Cardiac fibroblast (primary cell): Measurements from ENCODE around the gene NEO1.
A peak's percentile ranks its signal among the peaks of the same experiment; 100 is the strongest.

Experiments used
- DNase-seq, 2 donors: peaks; one replicate each; pipeline versions ENCODE4 v3.0.0 to v3.0.0-alpha.2; 2010; ENCODE audit warnings: low read depth in 2 of 2
- H3K4me3 ChIP-seq, 2 donors: replicated peaks in 1 of 2; 1 replicate in 1 of 2; 2 replicates in 1 of 2; pipeline ENCODE4 v1.5.1; 2011; ENCODE audit warnings: low read depth in 2 of 2, low read length in 2 of 2, mild to moderate bottlenecking in 2 of 2, moderate library complexity in 1 of 2
- TF ChIP-seq, protein P1 (sequence below): IDR thresholded peaks from one replicate; pipeline ENCODE4 v1.5.1; 2011; ENCODE audit warnings: low read depth, mild to moderate bottlenecking, low read length, inconsistent platforms

Gene NEO1

DNA sequence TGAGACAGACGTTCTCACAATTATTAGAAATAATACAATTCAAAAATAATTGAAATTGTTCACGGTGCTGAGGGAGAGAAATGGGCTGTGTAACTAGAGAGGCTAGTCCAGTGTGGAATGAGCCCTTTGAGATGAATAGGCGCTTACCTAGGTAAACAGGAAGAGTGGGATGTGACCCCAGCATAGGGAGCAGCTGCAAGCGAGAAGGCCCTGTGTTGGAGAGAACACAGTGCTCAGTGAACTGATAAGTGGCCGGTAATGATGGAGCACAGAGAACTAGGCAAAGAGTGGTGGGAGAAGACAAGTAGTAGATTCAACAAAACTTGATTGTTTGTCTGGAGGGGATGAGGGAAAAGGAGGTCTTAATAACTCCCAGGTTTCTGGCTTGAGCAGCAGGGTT lies 212.6 kb downstream of the NEO1 start:
- H3K4me3 ChIP-seq = no peak overlapping the region
- TF ChIP-seq, protein P1, sequence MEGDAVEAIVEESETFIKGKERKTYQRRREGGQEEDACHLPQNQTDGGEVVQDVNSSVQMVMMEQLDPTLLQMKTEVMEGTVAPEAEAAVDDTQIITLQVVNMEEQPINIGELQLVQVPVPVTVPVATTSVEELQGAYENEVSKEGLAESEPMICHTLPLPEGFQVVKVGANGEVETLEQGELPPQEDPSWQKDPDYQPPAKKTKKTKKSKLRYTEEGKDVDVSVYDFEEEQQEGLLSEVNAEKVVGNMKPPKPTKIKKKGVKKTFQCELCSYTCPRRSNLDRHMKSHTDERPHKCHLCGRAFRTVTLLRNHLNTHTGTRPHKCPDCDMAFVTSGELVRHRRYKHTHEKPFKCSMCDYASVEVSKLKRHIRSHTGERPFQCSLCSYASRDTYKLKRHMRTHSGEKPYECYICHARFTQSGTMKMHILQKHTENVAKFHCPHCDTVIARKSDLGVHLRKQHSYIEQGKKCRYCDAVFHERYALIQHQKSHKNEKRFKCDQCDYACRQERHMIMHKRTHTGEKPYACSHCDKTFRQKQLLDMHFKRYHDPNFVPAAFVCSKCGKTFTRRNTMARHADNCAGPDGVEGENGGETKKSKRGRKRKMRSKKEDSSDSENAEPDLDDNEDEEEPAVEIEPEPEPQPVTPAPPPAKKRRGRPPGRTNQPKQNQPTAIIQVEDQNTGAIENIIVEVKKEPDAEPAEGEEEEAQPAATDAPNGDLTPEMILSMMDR = no peak
- no peak for DNase-seq

DNA sequence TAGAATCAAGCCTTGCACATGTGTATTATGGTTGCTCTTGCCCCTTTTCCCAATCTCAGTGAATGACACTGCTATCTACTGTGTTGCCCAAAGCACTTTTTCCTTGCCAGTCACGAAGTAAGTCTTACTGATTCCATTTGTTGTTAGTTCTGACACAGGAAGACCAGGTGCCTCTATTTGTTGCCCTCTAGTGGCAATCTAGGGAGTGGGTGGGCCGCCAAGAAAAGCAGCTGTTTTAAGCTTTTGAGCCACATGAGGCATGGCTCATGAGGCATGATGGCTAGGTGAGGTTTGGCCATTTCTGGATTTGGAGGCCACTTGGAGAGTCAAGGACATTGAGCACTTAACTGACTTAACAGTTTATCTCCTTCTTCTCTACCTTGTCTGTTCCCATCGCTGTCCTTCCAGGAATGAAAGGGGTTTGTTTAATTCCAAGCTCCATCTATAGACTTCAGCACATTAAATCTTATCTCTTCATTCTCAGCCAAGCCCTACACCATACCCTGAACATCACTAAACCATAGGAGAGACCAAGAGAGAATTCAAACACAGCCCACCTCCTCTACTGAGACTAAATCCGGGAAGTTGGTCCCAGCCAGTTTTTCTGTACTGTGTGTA lies 213.4 kb downstream of the NEO1 start:
- no peak overlapping the region for H3K4me3 ChIP-seq
- peak; percentile 66 to 70 for DNase-seq
- TF ChIP-seq, protein P1 = peak; percentile 80

DNA sequence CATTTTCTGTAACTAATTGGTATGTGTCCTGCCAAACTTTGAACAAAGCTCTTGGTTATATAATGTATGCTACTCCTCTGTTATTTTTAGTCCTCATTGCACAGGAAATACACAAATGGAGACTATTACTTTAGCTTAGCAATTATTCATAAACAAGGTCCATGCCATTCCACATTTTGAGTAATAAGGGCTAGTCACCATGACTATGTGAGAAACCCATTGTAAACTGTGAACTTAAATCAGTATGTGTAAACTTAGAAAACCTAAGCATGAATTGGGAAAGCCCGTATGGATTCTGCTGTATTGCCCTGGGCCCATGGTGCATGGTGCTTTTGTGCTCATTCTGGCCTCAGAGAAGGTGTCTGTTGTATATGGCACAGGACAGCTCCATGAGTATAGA lies 216.2 kb downstream of the NEO1 start:
- no peak overlapping the region for H3K4me3 ChIP-seq
- TF ChIP-seq, protein P1 = no peak
- DNase-seq = no peak

DNA sequence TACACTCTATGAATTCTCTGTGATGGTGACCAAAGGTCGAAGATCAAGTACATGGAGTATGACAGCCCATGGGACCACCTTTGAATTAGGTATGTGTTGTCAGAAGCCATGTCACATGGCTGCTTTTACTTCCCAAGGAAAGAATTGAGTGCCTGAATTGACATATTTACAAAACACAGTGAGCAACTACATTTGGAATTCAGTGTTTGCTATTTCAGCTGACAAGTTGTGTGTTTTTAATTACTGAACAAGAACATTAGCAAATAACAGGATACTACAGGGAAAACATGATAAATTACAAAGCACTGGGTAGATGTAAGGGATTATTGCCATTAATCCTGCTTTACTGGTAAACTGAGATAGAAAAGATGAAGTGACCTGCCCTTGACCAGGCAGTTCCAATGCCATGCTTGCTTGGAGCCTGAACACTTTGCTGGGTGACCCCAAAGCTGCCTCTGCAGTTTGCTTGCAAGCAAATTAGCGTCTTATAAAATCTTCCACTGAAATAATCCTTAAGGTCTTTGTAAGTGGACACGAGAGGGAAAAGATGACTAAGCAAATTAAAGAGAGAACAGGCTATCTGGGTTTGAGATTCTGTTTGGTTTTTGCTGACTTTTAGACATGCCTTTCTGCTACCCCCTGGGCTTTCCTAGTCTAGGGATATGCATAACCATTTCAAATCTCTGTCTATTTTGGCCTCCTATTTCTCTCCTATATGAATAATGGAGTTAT lies 218.3 kb downstream of the NEO1 start:
- TF ChIP-seq, protein P1 = no peak
- H3K4me3 ChIP-seq = no peak overlapping the region
- no peak for DNase-seq

DNA sequence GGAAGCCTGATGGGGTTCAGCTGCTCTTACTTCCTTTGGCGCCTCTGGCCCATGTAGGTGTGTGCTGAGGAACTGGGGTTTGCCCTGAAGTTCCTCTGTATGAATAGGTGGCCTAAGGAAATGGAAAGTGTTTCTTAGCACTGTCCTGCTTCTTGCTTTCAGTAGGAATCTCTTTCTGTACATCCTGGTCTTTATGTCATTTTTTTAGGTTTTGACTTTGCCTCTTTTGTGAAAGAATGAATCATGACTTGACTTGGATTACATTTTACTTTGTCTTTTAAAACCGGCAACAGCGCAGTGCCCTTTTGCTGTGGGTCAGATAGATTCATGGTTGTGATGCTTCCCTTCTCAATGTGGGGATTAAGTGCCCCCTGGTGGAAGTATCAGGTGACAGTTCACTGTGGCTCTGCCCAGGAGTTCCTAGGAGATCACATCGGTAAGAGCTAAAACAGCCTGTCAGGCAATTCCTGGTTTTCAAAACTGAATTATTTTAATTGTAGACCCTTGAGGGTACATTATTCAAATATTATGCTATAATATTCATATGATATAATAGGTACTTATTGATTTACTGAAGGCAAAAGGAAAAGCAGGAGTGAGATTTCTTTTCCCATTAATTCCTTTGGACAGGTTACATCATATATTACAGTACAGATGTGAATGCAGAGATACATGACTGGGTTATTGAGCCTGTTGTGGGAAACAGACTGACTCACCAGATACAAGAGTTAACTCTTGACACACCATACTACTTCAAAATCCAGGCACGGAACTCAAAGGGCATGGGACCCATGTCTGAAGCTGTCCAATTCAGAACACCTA lies 221.1 kb downstream of the NEO1 start:
- TF ChIP-seq, protein P1 = peak; percentile 77
- DNase-seq = peak; percentile 77 to 78

DNA sequence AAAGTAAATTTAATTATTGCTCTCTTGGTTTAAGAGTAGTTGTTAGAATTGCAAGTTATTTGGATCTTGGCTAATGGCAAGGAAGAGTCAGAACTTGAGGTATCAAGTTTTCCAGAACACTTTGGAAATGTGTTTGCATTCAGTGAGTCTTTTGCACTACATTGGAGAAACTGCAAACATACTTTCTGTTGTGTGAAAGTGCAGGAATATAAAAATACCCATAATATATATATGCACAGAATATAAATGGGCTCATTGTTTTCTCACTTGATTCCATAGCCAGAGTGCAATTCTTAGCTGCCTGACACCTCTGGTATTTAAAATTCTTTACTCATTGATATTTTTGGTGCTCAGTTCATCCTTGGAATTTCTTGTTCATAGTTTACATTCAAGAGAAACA lies 223.6 kb downstream of the NEO1 start:
- H3K4me3 ChIP-seq = no peak overlapping the region
- DNase-seq = no peak

More for the DNA sequence above, 221.1 kb downstream of the NEO1 start:
- no peak overlapping the region for H3K4me3 ChIP-seq

More for the DNA sequence above, 223.6 kb downstream of the NEO1 start:
- TF ChIP-seq, protein P1 = no peak
